H1 (cell line): ENCODE measurements around the gene PDGFD. TPM values are rescaled to one million over a fixed set of nuclear protein-coding genes. Genes with fewer than 3 reads are reported as not detected.

Experiments
- CHD7 ChIP-seq: fragments of 300-600 bp; sonication (generic); IDR thresholded peaks from 2 replicates; pipeline ENCODE4 v1.7.1; 2012; ENCODE audit warnings: low read length, moderate library complexity, mild to moderate bottlenecking, inconsistent platforms; ENCODE audit not compliant: insufficient replicate concordance
- polyA plus RNA-seq, 7 experiments: library from polyadenylated mRNA; depleted of rRNA in 3 of 7; stranded (reverse) in 5 of 7; unstranded in 2 of 7; fragments of >200 nt in 5 of 7; fragments of 200-250 nt in 2 of 7; gene quantifications; 1 replicate in 5 of 7; 2 replicates in 1 of 7; 4 replicates in 1 of 7; pipeline versions ENCODE4 v1.2.1 to v1.2.3, GENCODE V29; 2011 to 2013; ENCODE audit warnings: missing spikeins in 2 of 7, mixed read lengths in 2 of 7
- total RNA-seq: library from RNA; stranded (reverse); fragmentation: NEBNext Ultra II Directional; extraction: Animal tissue kit (Norgen Biotek cat#: 25700); gene quantifications from 2 replicates; pipeline ENCODE4 v1.2.1, GENCODE V29; 2021

PDGFD gene
- total and polyA plus RNA-seq, 2 of the 8 experiments (the other 6 are each of a cell fraction or from before 2014, with no cell fraction given) = 1.1 to 3.9 TPM

- TF ChIP-seq CHD7 = no peak
These were observed 148.1 kb downstream of the PDGFD start (continued) for GRCh38 chr11:104015649-104016415.
